OCI-M2 (cell line): Measurements from ENCODE around the gene ARL8A.
A peak's percentile ranks its signal among the peaks of the same experiment; 100 is the strongest.
"Not testable (repeated sequence)": the region's sequence is repeated elsewhere in the genome, so short reads cannot be mapped to it uniquely, and the experiment has no call there.

Experiments used
- DNase-seq: peaks from one replicate; lab custom pipeline; 2025; ENCODE audit not compliant: unreplicated experiment; lab: John Stamatoyannopoulos, UW

The ARL8A gene

DNA sequence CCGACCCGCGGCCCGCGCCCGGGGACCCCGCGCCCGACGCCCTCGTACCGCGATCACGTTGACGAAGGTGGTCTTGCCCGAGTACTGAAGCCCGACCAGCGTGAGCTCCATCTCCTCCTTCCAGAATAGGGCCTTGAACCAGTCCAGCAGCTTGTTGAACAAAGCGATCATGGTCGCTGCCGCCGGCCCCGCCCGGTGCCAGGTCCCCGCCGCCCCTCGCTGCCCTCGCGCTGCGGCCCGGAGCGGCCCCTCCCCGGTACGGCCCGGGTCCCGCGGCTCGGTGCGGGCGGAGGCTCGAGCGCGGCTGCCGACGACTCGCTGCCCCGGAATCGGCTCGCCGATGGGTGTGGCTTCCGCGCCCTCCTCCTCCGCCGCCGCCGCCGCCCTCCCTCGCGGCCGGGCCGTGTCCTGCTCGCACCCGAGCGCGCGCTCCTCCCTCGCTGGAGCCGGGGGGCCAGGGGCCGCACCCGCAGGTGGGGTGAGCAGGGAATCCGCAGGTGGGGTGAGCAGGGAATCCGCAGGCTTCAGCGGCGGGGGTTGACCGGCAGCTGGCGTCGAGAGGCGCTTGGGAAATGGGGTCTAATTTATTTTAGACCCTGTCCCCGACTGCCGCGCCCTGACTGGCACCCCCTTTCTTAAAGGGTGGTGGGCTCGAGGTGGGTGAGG, at the start of gene ARL8A:
TSS of gene ARL8A (minus strand) at position 336 of the 666 bp plus-strand sequence. CDS start at position 171, 165 bp downstream.
- no peak for DNase-seq

DNA sequence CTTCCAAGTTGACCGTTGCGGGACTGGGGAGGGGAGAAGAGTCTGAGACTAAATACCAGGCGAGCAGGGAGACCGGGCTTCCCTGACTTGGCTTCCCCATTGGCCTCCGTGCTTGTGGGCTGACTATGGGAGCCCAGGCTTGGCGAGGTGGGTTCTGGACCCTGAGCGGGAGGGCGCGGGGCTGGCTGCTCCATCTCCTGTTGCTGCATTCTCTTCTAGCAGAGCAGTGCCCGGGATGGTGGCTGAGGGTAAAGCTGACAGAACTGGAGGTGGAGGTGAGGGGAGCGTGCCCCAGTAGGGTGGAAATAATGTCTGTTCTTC, 49.8 kb upstream of the ARL8A start:
- DNase-seq, result no peak

DNA sequence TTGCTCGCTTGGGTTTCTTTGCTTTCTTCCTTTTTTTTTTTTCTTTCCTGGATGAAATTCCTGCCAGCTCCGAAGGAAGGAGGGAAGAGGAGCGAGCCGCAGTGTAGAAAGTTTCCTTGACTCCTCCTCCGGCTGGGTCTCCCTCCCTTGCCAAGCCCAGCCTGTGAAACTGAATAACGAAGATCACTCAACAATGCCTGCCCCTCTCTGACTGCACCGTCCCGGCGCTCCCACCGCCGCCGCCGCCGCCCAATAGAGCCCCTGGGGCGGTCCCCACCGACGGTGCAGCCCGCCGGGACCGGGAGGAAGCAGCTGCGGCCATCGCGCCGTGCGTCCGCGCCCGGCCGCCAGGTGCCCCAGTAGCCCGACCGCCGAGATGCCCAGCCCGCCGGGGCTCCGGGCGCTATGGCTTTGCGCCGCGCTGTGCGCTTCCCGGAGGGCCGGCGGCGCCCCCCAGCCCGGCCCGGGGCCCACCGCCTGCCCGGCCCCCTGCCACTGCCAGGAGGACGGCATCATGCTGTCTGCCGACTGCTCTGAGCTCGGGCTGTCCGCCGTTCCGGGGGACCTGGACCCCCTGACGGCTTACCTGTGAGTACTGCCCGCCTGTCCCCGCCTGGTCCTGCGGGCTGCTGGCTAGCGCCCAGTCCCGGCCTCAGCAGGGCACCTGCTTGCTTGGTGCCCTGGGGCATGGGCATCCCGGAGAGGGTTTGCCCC, 49.2 kb upstream of the ARL8A start, which contains the start of gene LGR6:
TSS of gene LGR6 (plus strand) at position 186 of the 714 bp plus-strand sequence. CDS start at position 377, 191 bp downstream.
- DNase-seq, result no peak

- peak; percentile 22 for DNase-seq
Measured at GRCh38 chr1:202192770-202193613, 48.5 kb upstream of the ARL8A start.

DNA sequence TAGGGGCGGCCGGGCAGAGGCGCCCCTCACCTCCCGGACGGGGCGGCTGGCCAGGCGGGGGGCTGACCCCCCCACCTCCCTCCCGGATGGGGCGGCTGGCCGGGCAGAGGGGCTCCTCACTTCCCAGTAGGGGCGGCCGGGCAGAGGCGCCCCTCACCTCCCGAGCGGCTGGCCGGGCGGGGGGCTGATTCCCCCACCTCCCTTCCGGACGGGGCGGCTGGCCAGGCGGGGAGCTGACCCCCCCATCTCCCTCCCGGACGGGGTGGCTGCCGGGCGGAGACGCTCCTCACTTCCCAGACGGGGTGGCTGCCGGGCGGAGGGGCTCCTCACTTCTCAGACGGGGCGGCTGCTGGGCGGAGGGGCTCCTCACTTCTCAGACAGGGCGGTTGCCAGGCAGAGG, 46.9 kb upstream of the ARL8A start:
- DNase-seq, result not testable (repeated sequence)

DNA sequence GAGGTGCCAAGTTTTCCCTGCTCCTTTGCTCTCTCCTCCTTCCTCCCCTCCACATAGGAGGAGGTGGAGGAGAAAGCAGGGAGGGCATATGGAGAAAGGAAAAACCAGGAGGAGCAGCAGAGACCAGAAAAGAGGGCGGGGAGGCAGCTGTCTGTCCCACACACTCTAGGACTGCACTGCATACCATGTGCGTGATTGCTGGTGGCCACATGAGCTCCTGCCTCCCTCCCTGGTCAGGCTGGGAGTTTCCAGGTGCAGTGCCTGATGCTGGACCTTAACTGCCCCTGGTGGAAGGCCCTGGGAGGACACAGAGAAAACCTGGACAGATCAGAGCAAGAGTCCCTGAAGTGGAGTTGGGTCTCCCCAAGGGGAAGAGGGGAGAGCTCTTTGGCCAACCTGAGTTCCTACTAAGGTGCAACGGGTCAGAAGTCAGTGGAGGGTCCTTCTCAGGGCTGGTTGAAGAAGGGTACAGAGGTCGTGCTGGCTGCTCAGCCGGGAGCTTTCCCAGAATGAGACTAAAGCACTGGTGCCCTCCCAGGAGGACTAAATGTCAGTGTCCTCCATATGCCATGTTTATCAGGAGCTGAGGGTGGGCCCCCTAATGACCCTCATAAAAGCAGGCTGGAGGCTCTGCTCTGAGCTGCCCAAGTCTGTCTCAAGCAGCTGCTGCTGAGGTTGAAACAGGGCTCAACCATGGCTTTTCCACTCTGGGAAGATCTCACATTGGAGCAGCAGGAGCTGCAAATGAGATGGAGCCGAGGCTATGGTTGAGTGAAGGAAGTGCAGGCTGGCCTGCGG, 45.6 kb upstream of the ARL8A start:
- no peak for DNase-seq

DNA sequence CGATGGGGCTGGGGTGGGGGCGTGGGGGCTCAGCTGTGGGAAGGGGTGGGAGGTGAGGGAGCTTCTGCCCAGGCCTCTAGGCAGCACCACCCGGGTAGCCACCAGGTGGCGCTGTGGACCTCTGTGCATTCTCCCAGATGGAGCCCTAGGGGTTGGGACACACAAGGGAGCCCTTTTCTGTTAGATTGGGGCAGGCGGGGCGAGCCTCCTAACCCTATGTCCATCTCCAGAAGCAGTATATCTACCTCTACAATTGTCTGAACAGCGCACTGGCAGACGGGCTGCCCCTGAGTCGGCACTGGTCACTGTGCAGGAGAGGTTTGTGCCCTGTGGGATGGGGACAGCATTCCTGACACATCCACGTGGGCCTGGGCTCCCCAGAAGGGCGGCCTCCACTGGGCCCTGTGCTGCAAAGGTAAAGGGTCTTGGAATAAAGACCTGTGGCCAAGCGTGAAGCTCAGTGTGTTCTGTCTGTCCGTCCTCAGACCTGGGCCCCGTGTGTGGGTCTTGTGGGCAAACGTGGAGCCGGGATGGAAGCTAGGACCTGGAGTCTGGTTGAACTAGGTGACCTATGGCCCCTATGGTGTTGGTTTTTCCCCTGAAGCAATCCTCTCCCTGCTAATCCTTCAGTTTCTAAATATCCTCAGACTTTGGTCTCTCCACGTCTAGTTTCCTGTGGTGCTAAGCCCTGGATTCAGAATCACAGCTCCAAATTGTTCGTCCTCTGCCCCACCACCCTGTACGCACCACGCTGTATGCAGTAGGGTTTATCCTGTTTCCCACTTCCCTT, 44.7 kb upstream of the ARL8A start:
- no peak for DNase-seq

DNA sequence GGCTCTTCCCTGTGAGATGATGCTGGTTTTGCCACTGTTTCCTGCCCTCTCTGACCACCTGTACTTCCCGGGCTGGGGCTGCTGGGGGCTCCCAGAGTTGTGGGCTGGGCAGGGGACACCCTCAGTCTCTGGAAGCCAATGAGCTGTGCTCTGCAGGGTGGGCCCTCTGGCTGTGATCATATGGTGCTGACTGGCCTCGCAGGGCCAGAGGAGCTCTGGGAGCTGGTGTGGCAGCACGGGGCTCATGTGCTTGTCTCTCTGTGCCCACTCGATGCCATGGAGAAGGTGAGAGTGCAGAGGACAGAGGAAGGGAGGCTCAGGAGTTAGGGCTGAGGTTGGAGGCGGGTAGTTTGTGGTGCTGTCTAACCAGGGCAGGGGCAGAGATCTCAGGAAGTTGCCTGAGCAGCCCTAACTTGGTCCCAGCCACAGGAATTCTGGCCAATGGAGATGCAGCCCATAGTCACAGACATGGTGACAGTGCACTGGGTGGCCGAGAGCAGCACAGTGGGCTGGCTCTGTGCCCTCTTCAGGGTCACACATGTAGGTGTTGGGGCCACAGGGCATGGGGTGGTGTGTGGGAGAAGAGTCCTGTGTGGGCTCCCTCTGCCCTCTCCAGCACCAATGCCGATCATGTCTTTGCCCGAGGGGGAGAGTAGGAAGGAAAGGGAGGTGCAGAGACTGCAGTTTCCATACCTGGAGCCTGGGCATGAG, 43.3 kb upstream of the ARL8A start:
- DNase-seq, result no peak

DNA sequence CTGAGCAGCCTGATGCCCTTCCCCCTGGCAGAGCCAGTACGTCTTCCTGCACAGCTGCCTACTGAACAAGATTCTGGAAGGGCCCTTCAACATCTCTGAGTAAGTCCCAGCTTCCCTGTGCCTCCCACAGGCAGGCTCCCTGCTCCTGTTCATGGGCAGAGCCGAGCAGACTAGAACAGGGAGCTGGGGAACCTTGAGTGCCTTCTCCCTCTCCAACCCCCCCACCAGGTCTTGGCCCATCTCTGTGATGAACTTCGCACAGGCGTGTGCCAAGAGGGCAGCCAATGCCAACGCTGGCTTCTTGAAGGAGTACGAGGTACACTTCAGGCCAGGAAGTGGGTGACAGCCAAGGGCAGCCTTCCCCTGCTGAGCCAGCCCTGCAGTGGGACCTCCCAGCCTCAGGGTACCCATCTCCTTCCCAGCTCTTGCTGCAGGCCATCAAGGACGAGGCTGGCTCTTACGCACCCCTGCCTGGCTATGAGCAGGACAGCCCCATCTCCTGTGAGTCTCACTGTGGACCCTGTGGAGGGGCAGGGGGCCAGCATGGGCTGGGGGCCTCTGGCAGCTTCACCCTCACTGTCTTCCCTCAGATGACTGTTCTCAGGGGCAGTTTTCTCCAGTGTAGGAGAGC, 42.6 kb upstream of the ARL8A start:
- DNase-seq, result no peak

GRCh38 chr1:202186327-202186726, 41.8 kb upstream of the ARL8A start:
- no peak for DNase-seq

- DNase-seq, result no peak
Measured at GRCh38 chr1:202184750-202185460, 40.4 kb upstream of the ARL8A start.

GRCh38 chr1:202182040-202182877, 37.7 kb upstream of the ARL8A start:
- no peak for DNase-seq

GRCh38 chr1:202181586-202181985, 37.0 kb upstream of the ARL8A start:
- no peak for DNase-seq

DNA sequence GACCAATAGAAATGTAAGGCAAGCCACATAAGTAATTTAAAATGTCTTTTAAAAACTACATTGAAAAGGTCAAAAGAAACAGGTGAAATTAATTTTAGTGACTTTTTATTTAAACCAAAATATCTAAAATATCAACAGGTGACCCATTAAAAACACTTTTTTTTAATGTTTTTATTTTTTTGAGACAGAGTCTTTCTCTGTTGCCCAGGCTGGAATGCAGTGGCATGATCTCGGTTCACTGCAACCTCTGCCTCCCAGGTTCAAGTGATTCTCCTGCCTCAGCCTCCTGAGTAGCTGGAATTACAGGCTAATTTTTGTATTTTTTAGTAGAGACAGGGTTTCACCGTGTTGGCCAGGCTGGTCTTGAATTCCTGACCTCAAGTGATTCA, 36.2 kb upstream of the ARL8A start:
- not testable (repeated sequence) for DNase-seq

DNA sequence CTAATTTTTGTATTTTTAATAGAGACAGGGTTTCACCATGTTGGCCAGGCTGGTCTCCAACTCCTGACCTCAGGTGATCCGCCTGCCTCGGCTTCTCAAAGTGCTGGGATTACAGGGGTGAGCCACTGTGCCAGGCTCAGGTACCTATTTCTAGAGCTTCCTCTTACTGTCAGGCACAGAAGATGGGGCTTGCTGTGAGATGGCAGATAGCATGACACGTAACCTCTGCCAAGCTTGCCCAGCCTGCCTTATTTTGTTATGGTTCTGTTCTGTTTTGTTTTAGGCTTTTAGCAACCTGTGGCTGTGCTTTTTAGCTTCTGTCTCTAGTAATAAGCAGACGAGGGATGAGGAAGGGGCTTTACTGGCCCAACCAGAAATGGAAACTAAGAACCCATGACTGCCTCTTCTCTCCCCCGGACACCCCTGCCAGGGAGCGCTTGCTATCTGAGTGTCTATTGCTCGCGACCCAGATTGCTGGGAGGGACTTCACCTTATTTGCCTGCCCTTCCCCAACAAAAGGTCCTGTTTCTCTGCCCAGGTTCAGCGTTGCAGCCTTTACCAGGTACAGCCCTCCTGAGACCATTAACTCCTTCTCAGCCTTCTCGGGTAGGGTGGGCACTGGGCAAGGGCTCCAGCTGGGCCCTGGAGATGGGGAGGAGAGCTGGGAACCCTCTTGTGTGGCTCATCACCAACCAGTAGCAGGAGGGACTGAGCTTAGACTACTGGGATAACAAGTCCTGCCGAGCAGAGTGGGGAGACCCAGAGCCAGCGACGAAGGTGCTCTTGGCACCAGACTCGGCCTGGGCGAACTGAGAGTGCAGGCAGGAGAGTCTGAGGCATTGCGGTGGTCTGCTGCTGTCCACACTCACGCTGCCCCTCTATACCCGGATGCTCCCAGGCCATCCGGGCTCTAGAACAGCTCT, 35.6 kb upstream of the ARL8A start:
- DNase-seq, result no peak
